ENCODE data around the gene TPGS2.

GRCh38 chr18:36798738-36799473 is 29.9 kb downstream of the TPGS2 start:
- TF ChIP-seq CTCF (IDR thresholded peaks at IDR 0.05; ENCODE audit: low read depth, low read length) = no peak
- no peak for TF ChIP-seq POLR2A (IDR thresholded peaks at IDR 0.05; ENCODE audit: extremely low read depth, insufficient read length)
- no peak for TF ChIP-seq MYC (IDR thresholded peaks at IDR 0.05; ENCODE audit: low read depth, low read length)
